Mammary epithelial cell (primary cell): ENCODE data around the gene STMN3.

Source experiments
- EZH2 ChIP-seq: IDR thresholded peaks from 2 replicates; pipeline ENCODE4 v1.6.1; 2012; ENCODE audit warnings: low read length, inconsistent platforms, borderline replicate concordance
- TF ChIP-seq, protein P1 (sequence below), 2 donors: IDR thresholded peaks in 1 of 2; conservative IDR thresholded peaks in 1 of 2; 2 replicates each; pipeline ENCODE4 v1.5.1; 2011 to 2012; ENCODE audit warnings: inconsistent platforms in 2 of 2, low read length in 2 of 2, mild to moderate bottlenecking in 2 of 2, control low read depth in 1 of 2, low read depth in 1 of 2; ENCODE audit not compliant: insufficient read depth in 1 of 2; ENCODE audit errors: extremely low read depth in 1 of 2

DNA sequence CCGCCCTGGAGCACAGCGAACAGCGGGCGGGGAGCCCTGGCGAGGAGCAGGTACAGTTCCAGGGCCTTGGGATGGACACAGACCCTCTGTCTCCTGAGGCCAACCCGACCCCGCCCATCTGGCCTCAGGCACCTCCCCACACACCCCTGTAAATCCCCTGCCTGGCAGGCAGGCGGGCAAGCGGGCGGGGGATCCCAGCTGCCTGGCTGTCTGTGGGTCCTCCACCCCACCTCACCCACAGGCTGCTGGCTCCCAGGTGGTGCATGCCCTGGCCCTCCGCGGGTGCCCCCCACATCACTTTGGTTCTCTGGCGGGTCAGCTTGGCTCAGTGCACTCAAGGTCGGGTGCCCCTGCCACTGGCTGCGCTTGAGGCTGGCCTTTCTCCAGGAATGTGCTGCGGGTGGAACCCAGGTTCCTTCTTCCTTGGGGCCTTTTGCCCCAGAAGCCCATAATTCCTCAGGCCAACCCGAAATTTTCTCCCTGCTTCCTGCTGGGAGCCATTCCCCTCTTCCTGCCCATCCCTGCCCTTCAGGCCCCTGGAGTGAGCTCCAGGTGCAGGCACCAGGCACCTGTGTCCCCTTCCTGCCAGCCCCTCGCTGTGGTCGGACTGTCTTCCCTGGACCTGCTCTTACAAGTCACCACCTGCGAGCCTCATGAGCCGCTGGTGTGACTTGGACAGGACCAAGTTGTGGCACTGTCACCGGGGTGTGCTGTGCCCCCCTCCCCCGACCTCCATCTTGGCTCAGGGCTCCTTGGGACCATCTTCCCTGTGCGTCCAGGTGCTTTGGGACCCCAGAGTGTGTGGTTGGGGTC is 37.9 kb upstream of the STMN3 start:
- TF ChIP-seq, protein P1, sequence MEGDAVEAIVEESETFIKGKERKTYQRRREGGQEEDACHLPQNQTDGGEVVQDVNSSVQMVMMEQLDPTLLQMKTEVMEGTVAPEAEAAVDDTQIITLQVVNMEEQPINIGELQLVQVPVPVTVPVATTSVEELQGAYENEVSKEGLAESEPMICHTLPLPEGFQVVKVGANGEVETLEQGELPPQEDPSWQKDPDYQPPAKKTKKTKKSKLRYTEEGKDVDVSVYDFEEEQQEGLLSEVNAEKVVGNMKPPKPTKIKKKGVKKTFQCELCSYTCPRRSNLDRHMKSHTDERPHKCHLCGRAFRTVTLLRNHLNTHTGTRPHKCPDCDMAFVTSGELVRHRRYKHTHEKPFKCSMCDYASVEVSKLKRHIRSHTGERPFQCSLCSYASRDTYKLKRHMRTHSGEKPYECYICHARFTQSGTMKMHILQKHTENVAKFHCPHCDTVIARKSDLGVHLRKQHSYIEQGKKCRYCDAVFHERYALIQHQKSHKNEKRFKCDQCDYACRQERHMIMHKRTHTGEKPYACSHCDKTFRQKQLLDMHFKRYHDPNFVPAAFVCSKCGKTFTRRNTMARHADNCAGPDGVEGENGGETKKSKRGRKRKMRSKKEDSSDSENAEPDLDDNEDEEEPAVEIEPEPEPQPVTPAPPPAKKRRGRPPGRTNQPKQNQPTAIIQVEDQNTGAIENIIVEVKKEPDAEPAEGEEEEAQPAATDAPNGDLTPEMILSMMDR (conservative IDR thresholded peaks at IDR 0.05 in 1 of 2, IDR thresholded peaks at IDR 0.05 in 1 of 2; ENCODE audit: extremely low read depth in 1 of 2, insufficient read depth in 1 of 2, low read depth in 1 of 2, low read length in 2 of 2): no peak
- TF ChIP-seq EZH2: no peak
